ENCODE data around the gene CPLANE2.

The CPLANE2 gene

DNA sequence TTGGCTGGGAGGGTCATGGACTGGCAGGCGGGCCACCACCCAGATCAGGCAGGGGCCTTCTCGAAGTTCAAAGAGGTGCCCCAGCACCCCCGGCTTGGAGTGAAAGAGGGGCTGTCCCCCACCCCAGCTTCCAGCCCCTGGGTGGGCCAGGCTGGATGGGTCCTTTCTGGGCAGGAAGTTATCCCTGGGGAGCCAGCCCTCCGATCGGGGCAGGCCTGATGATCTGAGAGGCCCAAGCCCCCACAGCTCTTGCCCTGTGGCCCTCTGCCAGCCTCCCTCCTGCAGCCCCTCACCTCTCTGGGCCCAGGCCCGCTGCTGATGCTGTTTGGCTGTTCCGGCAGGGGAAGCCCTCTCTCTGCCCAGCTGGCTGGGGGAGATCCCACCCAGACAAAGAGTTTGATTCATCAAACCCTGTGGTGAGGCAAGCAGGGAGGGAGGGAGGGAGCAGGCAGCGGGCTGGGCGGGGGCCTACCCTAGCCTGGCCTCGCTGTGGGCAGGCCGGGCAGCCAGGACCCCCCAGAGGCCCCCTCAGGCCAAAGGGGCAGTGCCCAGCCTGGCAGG, 27.1 kb downstream of the CPLANE2 start:
- H3K27me3 ChIP-seq (ENCODE audit: insufficient read depth, poor library complexity, severe bottlenecking) = no peaks in the 10 kb centered on the region
- H3K27ac ChIP-seq (replicated peaks) = no peak overlapping the region
- H3K4me3 ChIP-seq (replicated peaks; ENCODE audit: insufficient read depth, low read length) = no peak overlapping the region
- TF ChIP-seq SPI1 (IDR thresholded peaks at IDR 0.05; ENCODE audit: borderline replicate concordance, low read depth) = no peak
- TF ChIP-seq, protein P1, sequence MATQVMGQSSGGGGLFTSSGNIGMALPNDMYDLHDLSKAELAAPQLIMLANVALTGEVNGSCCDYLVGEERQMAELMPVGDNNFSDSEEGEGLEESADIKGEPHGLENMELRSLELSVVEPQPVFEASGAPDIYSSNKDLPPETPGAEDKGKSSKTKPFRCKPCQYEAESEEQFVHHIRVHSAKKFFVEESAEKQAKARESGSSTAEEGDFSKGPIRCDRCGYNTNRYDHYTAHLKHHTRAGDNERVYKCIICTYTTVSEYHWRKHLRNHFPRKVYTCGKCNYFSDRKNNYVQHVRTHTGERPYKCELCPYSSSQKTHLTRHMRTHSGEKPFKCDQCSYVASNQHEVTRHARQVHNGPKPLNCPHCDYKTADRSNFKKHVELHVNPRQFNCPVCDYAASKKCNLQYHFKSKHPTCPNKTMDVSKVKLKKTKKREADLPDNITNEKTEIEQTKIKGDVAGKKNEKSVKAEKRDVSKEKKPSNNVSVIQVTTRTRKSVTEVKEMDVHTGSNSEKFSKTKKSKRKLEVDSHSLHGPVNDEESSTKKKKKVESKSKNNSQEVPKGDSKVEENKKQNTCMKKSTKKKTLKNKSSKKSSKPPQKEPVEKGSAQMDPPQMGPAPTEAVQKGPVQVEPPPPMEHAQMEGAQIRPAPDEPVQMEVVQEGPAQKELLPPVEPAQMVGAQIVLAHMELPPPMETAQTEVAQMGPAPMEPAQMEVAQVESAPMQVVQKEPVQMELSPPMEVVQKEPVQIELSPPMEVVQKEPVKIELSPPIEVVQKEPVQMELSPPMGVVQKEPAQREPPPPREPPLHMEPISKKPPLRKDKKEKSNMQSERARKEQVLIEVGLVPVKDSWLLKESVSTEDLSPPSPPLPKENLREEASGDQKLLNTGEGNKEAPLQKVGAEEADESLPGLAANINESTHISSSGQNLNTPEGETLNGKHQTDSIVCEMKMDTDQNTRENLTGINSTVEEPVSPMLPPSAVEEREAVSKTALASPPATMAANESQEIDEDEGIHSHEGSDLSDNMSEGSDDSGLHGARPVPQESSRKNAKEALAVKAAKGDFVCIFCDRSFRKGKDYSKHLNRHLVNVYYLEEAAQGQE (IDR thresholded peaks at IDR 0.05; ENCODE audit: insufficient replicate concordance, low read depth) = no peak
- no peak for TF ChIP-seq GABPA (IDR thresholded peaks at IDR 0.05; ENCODE audit: low read depth)
- TF ChIP-seq POLR2AphosphoS5 (IDR thresholded peaks at IDR 0.05; ENCODE audit: low read depth) = no peak
- TF ChIP-seq, protein P2, sequence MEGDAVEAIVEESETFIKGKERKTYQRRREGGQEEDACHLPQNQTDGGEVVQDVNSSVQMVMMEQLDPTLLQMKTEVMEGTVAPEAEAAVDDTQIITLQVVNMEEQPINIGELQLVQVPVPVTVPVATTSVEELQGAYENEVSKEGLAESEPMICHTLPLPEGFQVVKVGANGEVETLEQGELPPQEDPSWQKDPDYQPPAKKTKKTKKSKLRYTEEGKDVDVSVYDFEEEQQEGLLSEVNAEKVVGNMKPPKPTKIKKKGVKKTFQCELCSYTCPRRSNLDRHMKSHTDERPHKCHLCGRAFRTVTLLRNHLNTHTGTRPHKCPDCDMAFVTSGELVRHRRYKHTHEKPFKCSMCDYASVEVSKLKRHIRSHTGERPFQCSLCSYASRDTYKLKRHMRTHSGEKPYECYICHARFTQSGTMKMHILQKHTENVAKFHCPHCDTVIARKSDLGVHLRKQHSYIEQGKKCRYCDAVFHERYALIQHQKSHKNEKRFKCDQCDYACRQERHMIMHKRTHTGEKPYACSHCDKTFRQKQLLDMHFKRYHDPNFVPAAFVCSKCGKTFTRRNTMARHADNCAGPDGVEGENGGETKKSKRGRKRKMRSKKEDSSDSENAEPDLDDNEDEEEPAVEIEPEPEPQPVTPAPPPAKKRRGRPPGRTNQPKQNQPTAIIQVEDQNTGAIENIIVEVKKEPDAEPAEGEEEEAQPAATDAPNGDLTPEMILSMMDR (IDR thresholded peaks at IDR 0.05; ENCODE audit: insufficient read depth, low read length) = no peak
- no peak for DNase-seq (ENCODE audit: low read depth in 1 of 2, low spot score in 1 of 2)

DNA sequence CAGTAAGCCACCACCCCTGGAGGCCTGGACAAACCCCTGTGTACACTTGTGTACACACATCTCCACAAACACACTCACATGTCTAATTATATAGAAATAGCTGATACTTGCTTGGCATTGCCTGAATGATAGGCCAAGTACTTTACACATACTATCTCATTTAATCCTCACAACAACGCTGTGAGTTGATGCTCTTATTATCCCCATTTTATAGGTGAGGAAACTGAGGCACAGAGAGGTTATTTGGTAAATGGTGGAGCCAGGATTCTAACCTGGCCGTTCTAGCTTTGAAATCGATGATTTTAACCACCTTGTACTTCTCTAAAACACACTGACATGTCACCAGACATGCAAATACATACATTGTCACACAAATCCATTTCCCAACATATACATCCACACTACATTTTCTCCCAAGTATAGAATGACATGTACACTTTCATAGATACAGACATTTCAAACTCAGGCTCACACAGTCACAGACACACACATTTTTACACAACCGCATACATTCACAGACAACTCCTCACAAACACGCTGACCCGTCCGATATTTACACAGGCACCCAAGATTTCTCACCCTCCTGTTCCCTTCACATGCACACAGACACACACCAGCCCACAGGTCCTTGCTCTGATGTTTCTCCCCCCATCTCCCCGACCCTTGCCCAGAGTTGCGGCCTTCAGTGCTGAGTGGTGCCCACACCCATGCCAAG, 27.7 kb downstream of the CPLANE2 start:
- no peaks in the 10 kb centered on the region for H3K27me3 ChIP-seq (ENCODE audit: insufficient read depth, poor library complexity, severe bottlenecking)
- TF ChIP-seq SPI1 (IDR thresholded peaks at IDR 0.05; ENCODE audit: borderline replicate concordance, low read depth) (no peak), GABPA (IDR thresholded peaks at IDR 0.05; ENCODE audit: low read depth) (no peak), POLR2AphosphoS5 (IDR thresholded peaks at IDR 0.05; ENCODE audit: low read depth) (no peak)
- TF ChIP-seq, protein P1 (IDR thresholded peaks at IDR 0.05; ENCODE audit: insufficient replicate concordance, low read depth) = no peak
- TF ChIP-seq, protein P2 (IDR thresholded peaks at IDR 0.05; ENCODE audit: insufficient read depth, low read length) = no peak
- no peak overlapping the region for H3K4me3 ChIP-seq (replicated peaks; ENCODE audit: insufficient read depth, low read length)
- H3K27ac ChIP-seq (replicated peaks) = no peak overlapping the region
- no peak for DNase-seq (ENCODE audit: low read depth in 1 of 2, low spot score in 1 of 2)

DNA sequence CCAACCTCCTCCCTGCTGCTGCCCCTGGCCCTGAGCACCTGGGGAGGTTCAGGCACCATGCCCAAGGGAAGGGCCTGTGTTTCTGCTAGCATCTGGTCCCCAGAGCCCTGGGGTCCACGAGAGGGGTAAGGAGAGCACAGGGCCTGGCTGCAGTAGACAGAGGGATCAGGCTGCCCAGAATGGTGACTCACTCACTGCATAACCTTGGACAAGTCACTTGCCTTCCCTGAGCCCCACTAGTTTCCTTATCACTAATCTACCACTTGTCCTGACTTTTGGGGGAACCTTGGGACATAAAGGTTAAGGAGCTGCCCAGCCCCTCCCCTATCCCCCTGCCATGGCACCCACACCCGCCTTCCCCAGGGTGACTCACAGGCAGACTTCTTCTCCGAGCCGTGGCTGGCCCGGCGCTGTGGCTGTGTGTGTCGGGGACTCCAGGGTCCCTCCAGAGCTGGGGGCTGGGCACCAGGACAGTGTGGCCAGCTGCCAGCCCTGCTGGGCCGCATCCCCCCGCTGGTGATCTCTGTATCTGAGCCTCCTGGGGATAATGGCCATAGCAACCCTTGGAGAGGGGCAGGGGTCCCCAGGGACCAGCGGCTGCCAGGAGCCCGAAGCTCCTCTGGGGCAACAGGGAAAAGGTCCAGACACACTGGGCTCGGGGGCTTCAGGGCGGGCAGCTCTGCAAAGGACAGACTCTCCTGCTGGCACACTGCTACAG, 28.6 kb downstream of the CPLANE2 start:
- Histone ChIP-seq H3K27ac (replicated peaks) (no peak overlapping the region), H3K27me3 (ENCODE audit: insufficient read depth, poor library complexity, severe bottlenecking) (no peaks in the 10 kb centered on the region), H3K4me3 (replicated peaks; ENCODE audit: insufficient read depth, low read length) (no peak overlapping the region)
- no peak for TF ChIP-seq GABPA (IDR thresholded peaks at IDR 0.05; ENCODE audit: low read depth)
- TF ChIP-seq POLR2AphosphoS5 (IDR thresholded peaks at IDR 0.05; ENCODE audit: low read depth) = no peak
- TF ChIP-seq, protein P1 (IDR thresholded peaks at IDR 0.05; ENCODE audit: insufficient replicate concordance, low read depth) = no peak
- no peak for DNase-seq (ENCODE audit: low read depth in 1 of 2, low spot score in 1 of 2)
